22Rv1 (cell line): ENCODE data around the gene BCAP31.
"Not testable (repeated sequence)": the region's sequence is repeated elsewhere in the genome, so short reads cannot be mapped to it uniquely, and the experiment has no call there.

Experiments
- ZFX ChIP-seq: fragments of 450-650 bp; IDR thresholded peaks from 2 replicates; pipeline ENCODE4 v1.6.1; 2017; ENCODE audit warnings: antibody characterized with exemption, borderline replicate concordance
- TF ChIP-seq, protein P1 (sequence below): fragments of 450-650 bp; IDR thresholded peaks from 2 replicates; pipeline ENCODE4 v1.5.1; 2017; ENCODE audit warnings: mild to moderate bottlenecking

DNA sequence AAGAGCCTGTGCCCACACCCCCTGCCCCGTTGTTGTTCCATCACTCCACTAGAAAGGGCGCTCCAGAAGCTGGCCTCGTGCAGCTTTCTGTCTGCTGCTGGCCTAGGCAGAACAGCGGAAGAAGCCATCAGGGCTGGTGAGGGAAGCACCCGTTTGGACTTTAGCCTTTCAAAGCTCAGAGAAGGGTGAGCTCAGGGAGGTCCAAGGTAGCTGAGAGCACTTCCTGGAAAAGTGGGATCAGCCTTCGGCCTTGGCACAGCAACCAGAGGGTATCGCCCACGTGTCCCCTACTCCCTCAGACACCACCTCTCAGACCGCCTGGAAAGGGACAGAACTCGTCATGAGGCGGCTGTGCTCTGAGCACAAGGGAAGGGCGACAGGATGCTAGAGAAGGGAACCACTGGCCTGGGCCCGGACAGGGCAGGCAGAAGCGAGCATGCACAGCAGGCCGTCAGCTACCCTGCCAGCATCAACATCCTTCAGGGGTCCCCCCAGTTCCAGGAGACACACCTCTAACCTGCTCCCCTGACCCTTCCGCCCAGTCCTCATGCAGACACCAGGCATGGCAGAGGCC lies 24.9 kb downstream of the BCAP31 start:
- TF ChIP-seq, protein P1, sequence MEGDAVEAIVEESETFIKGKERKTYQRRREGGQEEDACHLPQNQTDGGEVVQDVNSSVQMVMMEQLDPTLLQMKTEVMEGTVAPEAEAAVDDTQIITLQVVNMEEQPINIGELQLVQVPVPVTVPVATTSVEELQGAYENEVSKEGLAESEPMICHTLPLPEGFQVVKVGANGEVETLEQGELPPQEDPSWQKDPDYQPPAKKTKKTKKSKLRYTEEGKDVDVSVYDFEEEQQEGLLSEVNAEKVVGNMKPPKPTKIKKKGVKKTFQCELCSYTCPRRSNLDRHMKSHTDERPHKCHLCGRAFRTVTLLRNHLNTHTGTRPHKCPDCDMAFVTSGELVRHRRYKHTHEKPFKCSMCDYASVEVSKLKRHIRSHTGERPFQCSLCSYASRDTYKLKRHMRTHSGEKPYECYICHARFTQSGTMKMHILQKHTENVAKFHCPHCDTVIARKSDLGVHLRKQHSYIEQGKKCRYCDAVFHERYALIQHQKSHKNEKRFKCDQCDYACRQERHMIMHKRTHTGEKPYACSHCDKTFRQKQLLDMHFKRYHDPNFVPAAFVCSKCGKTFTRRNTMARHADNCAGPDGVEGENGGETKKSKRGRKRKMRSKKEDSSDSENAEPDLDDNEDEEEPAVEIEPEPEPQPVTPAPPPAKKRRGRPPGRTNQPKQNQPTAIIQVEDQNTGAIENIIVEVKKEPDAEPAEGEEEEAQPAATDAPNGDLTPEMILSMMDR = not testable (repeated sequence)
- TF ChIP-seq ZFX = not testable (repeated sequence)
